ENCODE results near the gene ZNF124. TPM values are rescaled to one million over a fixed set of nuclear protein-coding genes. Genes with fewer than 3 reads are reported as not detected.

The ZNF124 gene
- total RNA-seq, 1 experiment from 2014 or later, result 33.8 TPM

DNA sequence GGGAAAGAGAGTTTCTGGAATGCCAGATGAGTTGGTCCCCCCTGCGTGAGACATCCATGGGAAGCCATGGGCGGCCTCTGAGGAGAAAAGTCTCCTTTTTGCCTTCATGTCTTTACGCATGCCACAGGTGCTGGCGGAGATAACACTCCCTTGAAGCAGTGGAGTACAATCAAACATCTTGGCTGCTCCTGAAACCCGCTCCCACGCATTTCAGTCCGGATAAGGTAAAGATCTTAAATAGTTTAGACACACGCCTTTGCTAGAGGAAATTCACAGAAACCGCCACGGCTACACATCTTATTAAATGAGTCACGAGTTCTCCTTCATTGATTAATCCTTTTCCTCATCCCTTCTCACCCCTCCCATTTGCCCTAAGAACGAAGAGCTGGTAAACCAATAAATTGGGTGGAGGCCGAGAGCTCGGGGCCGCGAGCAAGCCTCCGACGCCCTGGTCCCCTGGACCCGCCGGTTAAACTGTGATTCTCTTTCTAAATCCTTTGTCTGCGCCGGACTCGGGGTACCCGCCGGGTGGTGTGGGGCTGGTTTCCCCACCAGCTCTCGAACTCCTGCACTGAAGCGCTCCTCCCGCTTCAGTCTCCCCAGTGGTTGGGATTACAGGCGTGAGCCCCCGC, 61.1 kb downstream of the ZNF124 start:
- Mint-ChIP-seq H3K4me3 (peak overlapping the region; percentile 78), H3K36me3 (no peaks in the 10 kb centered on the region), H3K4me1 (peaks cover 21% of the 10 kb centered on the region), H3K27ac (no peak overlapping the region), H3K27me3 (ENCODE audit: low read depth) (peaks cover 58% of the 10 kb centered on the region), H3K9me3 (no peaks in the 10 kb centered on the region)
- DNase-seq (ENCODE audit: low spot score), result no peak
- ATAC-seq, result peak; percentile 7
- TF ChIP-seq, protein P1, sequence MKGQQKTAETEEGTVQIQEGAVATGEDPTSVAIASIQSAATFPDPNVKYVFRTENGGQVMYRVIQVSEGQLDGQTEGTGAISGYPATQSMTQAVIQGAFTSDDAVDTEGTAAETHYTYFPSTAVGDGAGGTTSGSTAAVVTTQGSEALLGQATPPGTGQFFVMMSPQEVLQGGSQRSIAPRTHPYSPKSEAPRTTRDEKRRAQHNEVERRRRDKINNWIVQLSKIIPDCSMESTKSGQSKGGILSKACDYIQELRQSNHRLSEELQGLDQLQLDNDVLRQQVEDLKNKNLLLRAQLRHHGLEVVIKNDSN (CRISPR knock-in tag; IDR thresholded peaks at IDR 0.05), result no peak
- TF ChIP-seq, protein P2, sequence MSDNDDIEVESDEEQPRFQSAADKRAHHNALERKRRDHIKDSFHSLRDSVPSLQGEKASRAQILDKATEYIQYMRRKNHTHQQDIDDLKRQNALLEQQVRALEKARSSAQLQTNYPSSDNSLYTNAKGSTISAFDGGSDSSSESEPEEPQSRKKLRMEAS (CRISPR knock-in tag; IDR thresholded peaks at IDR 0.05), result no peak
- TF ChIP-seq SMAD4 (CRISPR knock-in tag; IDR thresholded peaks at IDR 0.05) (no peak), IRF2 (CRISPR knock-in tag; IDR thresholded peaks at IDR 0.05; ENCODE audit: borderline replicate concordance, low read depth) (no peak), ZNF263 (CRISPR knock-in tag; IDR thresholded peaks at IDR 0.05; ENCODE audit: low read depth) (no peak), CBFB (CRISPR knock-in tag; IDR thresholded peaks at IDR 0.05; ENCODE audit: low read depth) (no peak), RORB (CRISPR knock-in tag; IDR thresholded peaks at IDR 0.05) (no peak), JAZF1 (CRISPR knock-in tag; IDR thresholded peaks at IDR 0.05) (no peak), GTF2I (CRISPR knock-in tag; conservative IDR thresholded peaks at IDR 0.05) (no peak), NFATC4 (CRISPR knock-in tag; IDR thresholded peaks at IDR 0.05) (no peak), CREM (CRISPR knock-in tag; IDR thresholded peaks at IDR 0.05) (no peak)
- TF ChIP-seq, protein P3, sequence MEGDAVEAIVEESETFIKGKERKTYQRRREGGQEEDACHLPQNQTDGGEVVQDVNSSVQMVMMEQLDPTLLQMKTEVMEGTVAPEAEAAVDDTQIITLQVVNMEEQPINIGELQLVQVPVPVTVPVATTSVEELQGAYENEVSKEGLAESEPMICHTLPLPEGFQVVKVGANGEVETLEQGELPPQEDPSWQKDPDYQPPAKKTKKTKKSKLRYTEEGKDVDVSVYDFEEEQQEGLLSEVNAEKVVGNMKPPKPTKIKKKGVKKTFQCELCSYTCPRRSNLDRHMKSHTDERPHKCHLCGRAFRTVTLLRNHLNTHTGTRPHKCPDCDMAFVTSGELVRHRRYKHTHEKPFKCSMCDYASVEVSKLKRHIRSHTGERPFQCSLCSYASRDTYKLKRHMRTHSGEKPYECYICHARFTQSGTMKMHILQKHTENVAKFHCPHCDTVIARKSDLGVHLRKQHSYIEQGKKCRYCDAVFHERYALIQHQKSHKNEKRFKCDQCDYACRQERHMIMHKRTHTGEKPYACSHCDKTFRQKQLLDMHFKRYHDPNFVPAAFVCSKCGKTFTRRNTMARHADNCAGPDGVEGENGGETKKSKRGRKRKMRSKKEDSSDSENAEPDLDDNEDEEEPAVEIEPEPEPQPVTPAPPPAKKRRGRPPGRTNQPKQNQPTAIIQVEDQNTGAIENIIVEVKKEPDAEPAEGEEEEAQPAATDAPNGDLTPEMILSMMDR (IDR thresholded peaks at IDR 0.05), result no peak
- TF ChIP-seq, protein P4, sequence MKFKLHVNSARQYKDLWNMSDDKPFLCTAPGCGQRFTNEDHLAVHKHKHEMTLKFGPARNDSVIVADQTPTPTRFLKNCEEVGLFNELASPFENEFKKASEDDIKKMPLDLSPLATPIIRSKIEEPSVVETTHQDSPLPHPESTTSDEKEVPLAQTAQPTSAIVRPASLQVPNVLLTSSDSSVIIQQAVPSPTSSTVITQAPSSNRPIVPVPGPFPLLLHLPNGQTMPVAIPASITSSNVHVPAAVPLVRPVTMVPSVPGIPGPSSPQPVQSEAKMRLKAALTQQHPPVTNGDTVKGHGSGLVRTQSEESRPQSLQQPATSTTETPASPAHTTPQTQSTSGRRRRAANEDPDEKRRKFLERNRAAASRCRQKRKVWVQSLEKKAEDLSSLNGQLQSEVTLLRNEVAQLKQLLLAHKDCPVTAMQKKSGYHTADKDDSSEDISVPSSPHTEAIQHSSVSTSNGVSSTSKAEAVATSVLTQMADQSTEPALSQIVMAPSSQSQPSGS (CRISPR knock-in tag; IDR thresholded peaks at IDR 0.05; ENCODE audit: borderline replicate concordance, low read depth), result no peak
- TF ChIP-seq, protein P5, sequence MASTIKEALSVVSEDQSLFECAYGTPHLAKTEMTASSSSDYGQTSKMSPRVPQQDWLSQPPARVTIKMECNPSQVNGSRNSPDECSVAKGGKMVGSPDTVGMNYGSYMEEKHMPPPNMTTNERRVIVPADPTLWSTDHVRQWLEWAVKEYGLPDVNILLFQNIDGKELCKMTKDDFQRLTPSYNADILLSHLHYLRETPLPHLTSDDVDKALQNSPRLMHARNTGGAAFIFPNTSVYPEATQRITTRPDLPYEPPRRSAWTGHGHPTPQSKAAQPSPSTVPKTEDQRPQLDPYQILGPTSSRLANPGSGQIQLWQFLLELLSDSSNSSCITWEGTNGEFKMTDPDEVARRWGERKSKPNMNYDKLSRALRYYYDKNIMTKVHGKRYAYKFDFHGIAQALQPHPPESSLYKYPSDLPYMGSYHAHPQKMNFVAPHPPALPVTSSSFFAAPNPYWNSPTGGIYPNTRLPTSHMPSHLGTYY (CRISPR knock-in tag; IDR thresholded peaks at IDR 0.05), result no peak
- TF ChIP-seq, protein P6, sequence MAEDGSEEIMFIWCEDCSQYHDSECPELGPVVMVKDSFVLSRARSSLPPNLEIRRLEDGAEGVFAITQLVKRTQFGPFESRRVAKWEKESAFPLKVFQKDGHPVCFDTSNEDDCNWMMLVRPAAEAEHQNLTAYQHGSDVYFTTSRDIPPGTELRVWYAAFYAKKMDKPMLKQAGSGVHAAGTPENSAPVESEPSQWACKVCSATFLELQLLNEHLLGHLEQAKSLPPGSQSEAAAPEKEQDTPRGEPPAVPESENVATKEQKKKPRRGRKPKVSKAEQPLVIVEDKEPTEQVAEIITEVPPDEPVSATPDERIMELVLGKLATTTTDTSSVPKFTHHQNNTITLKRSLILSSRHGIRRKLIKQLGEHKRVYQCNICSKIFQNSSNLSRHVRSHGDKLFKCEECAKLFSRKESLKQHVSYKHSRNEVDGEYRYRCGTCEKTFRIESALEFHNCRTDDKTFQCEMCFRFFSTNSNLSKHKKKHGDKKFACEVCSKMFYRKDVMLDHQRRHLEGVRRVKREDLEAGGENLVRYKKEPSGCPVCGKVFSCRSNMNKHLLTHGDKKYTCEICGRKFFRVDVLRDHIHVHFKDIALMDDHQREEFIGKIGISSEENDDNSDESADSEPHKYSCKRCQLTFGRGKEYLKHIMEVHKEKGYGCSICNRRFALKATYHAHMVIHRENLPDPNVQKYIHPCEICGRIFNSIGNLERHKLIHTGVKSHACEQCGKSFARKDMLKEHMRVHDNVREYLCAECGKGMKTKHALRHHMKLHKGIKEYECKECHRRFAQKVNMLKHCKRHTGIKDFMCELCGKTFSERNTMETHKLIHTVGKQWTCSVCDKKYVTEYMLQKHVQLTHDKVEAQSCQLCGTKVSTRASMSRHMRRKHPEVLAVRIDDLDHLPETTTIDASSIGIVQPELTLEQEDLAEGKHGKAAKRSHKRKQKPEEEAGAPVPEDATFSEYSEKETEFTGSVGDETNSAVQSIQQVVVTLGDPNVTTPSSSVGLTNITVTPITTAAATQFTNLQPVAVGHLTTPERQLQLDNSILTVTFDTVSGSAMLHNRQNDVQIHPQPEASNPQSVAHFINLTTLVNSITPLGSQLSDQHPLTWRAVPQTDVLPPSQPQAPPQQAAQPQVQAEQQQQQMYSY (CRISPR knock-in tag; IDR thresholded peaks at IDR 0.05), result no peak
- TF ChIP-seq, protein P7, sequence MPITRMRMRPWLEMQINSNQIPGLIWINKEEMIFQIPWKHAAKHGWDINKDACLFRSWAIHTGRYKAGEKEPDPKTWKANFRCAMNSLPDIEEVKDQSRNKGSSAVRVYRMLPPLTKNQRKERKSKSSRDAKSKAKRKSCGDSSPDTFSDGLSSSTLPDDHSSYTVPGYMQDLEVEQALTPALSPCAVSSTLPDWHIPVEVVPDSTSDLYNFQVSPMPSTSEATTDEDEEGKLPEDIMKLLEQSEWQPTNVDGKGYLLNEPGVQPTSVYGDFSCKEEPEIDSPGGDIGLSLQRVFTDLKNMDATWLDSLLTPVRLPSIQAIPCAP (CRISPR knock-in tag; IDR thresholded peaks at IDR 0.05), result no peak
- ChIA-PET CTCF (interaction anchor here (0.7 to 1.5 kb wide), 2 partner anchors 8 to 36 kb away, joined by 3 to 6 read pairs; no protein-coding TSS in a partner anchor), POLR2A (interaction anchor here (0.7 kb wide), 1 partner anchor 200 kb away, joined by 3 read pairs; no protein-coding TSS in a partner anchor)

Measured in WTC11 (cell line).